Measurements from ENCODE around the gene IRF2.

DNA sequence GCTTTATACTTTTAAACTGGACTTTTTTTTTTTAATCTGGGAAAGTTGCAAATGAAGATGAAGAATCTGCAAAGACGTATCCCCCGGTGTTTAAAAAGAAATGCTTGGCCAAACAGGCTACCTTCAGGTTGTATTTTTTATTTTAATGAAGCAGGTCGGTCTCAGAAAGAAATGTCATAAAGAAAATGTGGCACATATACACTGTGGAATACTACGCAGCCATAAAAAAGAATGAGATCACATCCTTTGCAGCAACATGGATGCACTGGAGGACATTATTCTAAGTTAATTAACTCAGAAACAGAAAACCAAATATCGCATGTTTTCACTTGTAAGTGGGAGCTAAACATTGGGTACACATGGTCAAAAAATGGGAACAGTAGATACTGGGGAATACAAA lies 123.4 kb downstream of the IRF2 start:
- TF ChIP-seq EP300 (conservative IDR thresholded peaks at IDR 0.05; ENCODE audit: poor library complexity, severe bottlenecking) (no peak), CTCF (IDR thresholded peaks at IDR 0.05; ENCODE audit: poor library complexity, severe bottlenecking) (no peak), TAF1 (IDR thresholded peaks at IDR 0.05; ENCODE audit: low read depth) (no peak), EZH2 (IDR thresholded peaks at IDR 0.05; ENCODE audit: borderline replicate concordance, insufficient read depth, low read length, poor library complexity, severe bottlenecking) (no peak)
